ENCODE data around the gene CBLB.

Gene CBLB

DNA sequence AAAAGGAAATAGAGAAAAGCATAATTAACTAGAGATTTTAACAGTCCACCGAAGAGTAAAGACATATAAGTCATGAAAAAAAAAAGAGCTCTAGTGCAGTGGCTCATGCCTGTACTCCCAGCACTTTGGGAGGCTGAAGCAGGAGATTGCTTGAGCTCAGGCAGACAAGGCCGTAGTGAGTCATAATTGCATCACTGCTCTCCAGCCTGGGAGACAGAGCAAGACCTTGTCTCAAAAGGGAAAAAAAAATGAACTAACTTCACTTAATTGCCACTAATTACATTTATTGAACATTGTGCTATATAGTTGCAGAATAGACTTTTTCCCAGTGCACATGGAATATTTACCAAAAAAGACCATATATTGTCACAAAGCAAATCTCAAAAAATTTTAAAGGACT lies 221.8 kb downstream of the CBLB start:
- Histone ChIP-seq H3K4me3 (replicated peaks; ENCODE audit: low read depth, low read length) (no peak overlapping the region), H3K36me3 (ENCODE audit: control insufficient read depth, insufficient read depth, low read length) (no peaks in the 10 kb centered on the region), H3K27me3 (replicated peaks; ENCODE audit: control insufficient read depth, insufficient read depth, low read length) (no peaks in the 10 kb centered on the region)
- no peak for TF ChIP-seq CTCF (IDR thresholded peaks at IDR 0.05; ENCODE audit: insufficient read depth, low read length, poor library complexity, severe bottlenecking)
- no peak for DNase-seq (ENCODE audit: extremely low read depth, insufficient read length)

- DNase-seq (ENCODE audit: extremely low read depth, insufficient read length) = no peak
- no peak for TF ChIP-seq CTCF (IDR thresholded peaks at IDR 0.05; ENCODE audit: insufficient read depth, low read length, poor library complexity, severe bottlenecking)
- Histone ChIP-seq H3K36me3 (ENCODE audit: control insufficient read depth, insufficient read depth, low read length) (no peaks in the 10 kb centered on the region), H3K27me3 (replicated peaks; ENCODE audit: control insufficient read depth, insufficient read depth, low read length) (no peaks in the 10 kb centered on the region), H3K4me3 (replicated peaks; ENCODE audit: low read depth, low read length) (no peak overlapping the region)
Observed at GRCh38 chr3:105639131-105639530, 229.7 kb downstream of the CBLB start.

DNA sequence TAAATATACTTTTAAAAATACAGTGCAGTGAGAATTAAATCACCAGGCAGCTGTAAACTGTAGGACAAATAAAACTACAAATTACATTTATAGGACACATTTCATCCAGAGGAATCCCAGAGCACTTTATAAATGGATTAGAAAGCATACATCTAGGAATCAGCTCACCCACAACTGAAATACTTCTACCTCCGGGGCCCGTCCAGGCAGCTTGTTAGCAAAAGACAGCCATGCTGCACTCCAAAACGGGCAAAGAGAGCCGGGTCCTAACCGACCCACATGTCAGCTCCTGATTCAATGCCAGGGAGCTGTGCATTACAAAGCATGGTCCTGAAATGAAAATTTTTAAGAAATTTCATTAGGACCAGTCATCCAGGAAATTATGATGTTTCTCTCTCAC lies 234.1 kb downstream of the CBLB start:
- no peaks in the 10 kb centered on the region for H3K27me3 ChIP-seq (replicated peaks; ENCODE audit: control insufficient read depth, insufficient read depth, low read length)
- no peak for DNase-seq (ENCODE audit: extremely low read depth, insufficient read length)
- no peak overlapping the region for H3K4me3 ChIP-seq (replicated peaks; ENCODE audit: low read depth, low read length)
- TF ChIP-seq CTCF (IDR thresholded peaks at IDR 0.05; ENCODE audit: insufficient read depth, low read length, poor library complexity, severe bottlenecking) = no peak
- H3K36me3 ChIP-seq (ENCODE audit: control insufficient read depth, insufficient read depth, low read length) = no peaks in the 10 kb centered on the region

- DNase-seq (ENCODE audit: extremely low read depth, insufficient read length) = no peak
- TF ChIP-seq CTCF (IDR thresholded peaks at IDR 0.05; ENCODE audit: insufficient read depth, low read length, poor library complexity, severe bottlenecking) = no peak
- H3K36me3 ChIP-seq (ENCODE audit: control insufficient read depth, insufficient read depth, low read length) = no peaks in the 10 kb centered on the region
- no peak overlapping the region for H3K4me3 ChIP-seq (replicated peaks; ENCODE audit: low read depth, low read length)
- H3K27me3 ChIP-seq (replicated peaks; ENCODE audit: control insufficient read depth, insufficient read depth, low read length) = no peaks in the 10 kb centered on the region
Observed at GRCh38 chr3:105629718-105630117, 239.1 kb downstream of the CBLB start.

DNA sequence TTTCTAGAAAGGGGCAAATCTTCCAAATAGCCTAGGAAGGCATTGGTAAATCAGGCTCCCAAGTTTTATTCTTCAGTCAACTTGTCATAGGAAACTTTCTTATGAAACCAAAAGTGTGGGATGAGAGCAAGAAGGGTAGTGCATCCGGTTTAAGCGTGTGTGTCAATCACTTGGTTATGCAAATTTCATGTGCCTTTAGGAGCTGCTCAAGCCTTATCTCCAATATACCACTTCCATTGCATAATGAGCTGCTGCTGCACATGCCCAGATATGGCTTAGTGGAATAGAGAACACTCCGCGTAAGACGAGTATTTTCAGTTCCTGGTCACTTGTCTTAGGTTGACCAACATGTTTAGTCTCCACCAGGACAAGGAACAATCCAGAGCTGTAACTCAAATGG lies 242.1 kb downstream of the CBLB start:
- no peaks in the 10 kb centered on the region for H3K27me3 ChIP-seq (replicated peaks; ENCODE audit: control insufficient read depth, insufficient read depth, low read length)
- TF ChIP-seq CTCF (IDR thresholded peaks at IDR 0.05; ENCODE audit: insufficient read depth, low read length, poor library complexity, severe bottlenecking) = no peak
- H3K4me3 ChIP-seq (replicated peaks; ENCODE audit: low read depth, low read length) = no peak overlapping the region
- no peak for DNase-seq (ENCODE audit: extremely low read depth, insufficient read length)
- no peaks in the 10 kb centered on the region for H3K36me3 ChIP-seq (ENCODE audit: control insufficient read depth, insufficient read depth, low read length)

DNA sequence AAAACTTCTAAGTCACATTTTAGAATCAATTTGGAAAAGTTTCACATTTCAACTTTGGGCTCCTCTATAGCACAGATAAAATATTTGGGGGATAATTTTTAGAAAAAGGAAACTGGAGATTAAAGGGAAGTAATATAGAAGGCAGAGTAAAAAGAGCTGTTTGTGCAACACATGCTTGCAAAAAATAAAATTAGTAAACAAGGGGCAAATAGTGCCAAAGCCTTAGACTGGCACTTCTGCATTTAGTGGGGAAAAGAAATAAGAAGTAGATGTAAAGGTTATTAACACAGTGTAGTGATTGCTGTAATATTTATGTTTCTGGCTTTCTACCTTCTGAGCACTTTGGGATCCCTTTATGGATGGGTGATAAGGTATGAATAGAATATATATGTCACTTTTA lies 246.6 kb downstream of the CBLB start:
- no peak for DNase-seq (ENCODE audit: extremely low read depth, insufficient read length)
- no peak for TF ChIP-seq CTCF (IDR thresholded peaks at IDR 0.05; ENCODE audit: insufficient read depth, low read length, poor library complexity, severe bottlenecking)
- H3K36me3 ChIP-seq (ENCODE audit: control insufficient read depth, insufficient read depth, low read length) = no peaks in the 10 kb centered on the region
- no peak overlapping the region for H3K4me3 ChIP-seq (replicated peaks; ENCODE audit: low read depth, low read length)
- no peaks in the 10 kb centered on the region for H3K27me3 ChIP-seq (replicated peaks; ENCODE audit: control insufficient read depth, insufficient read depth, low read length)

Measured in GM06990 (cell line).